Measurements from ENCODE around the gene CRYGC.
"Not testable (repeated sequence)": the region's sequence is repeated elsewhere in the genome, so short reads cannot be mapped to it uniquely, and the experiment has no call there.

CRYGC gene, protein sequence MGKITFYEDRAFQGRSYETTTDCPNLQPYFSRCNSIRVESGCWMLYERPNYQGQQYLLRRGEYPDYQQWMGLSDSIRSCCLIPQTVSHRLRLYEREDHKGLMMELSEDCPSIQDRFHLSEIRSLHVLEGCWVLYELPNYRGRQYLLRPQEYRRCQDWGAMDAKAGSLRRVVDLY

DNA sequence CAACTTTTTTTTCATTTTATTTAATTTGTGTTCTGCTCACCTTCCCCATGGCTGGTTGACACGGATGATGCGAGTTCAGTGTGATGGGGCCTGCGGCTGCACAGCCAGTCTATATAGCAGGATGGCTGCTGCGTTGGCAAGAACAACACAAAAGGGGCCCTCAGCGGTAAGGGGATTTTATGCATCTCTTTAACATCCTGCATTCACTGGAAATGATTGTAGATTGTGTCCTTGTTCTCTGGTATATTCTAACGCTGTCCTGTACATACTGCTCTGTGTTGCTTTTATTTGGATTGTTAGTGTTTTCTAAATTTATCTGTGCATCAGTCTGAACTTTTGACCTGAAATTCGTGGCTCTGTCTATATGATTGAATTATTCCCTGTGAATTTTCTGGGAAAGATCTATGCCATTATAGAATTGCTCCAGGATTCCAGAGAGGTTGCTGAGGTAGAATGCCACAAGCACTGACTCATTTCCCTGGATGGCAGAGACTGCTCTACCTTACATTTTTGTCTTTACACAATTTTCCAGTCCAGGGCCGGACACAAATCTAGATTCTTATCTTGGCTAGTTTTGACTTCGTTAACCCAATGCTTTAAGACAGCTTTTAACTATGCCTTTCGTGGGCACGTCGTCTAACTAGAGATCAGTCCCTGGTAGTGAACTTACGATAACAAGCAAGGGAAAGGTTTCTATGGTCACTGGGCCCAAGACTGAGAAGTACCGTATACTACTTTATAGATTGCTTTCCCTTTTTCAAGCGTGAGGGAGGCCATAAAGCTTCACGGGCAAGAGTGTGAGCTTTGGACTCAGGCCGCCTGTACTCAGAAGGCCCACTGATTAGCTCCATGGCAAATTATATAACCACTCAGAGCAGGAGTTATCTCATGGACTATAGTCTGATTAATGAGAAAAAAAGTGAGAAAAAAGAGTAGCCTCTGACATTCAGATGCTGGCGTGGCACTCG, at the start of gene CRYGC:
CRYGC (minus strand) TSS at position 85 of the 968 bp plus-strand sequence; CDS start at position 49, 36 bp downstream.
- DNase-seq, result no peak

DNA sequence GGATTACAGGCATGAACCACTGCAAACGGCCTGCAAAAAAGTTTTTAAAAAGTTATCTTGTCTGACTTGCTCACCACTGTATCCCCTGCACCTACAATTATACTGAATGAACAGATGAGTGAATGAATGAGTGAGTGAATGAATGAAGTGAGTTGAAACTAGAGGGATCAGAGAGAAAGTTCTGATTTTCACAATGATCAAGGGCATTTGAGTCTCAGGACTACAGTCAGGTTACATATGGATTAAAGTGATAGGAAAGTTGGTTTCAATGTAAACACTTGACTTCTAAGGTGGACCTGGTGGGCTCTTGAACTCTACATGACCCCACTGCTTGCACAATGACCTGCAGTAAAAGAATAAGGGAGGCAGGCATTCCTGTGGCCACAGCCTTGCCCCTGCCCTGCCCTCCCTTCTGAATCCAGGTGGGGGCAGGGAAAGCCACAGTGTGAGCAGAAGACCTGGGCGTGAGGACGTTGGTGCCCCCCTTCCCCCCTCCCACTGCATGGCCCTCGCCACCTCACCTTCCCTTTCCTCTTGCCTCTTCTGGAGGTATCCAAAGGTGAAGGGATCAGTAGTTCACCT, 49.5 kb upstream of the CRYGC start:
- no peak for DNase-seq

DNA sequence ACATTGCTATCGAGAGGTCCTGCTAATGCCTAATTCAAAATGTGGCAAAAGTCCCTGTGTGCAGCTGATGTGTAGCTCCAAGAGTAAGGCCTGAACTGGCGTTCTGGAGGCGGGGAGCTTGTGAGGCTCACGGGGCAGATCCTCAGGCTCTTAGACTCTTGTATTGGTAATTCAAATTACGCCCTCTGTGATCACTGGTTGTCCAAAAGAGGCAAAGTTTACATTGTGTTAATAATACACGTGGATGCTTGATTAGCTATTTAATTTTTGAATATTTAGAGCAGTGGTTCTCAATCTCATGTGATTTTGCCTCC, 46.2 kb upstream of the CRYGC start:
- DNase-seq, result no peak

DNA sequence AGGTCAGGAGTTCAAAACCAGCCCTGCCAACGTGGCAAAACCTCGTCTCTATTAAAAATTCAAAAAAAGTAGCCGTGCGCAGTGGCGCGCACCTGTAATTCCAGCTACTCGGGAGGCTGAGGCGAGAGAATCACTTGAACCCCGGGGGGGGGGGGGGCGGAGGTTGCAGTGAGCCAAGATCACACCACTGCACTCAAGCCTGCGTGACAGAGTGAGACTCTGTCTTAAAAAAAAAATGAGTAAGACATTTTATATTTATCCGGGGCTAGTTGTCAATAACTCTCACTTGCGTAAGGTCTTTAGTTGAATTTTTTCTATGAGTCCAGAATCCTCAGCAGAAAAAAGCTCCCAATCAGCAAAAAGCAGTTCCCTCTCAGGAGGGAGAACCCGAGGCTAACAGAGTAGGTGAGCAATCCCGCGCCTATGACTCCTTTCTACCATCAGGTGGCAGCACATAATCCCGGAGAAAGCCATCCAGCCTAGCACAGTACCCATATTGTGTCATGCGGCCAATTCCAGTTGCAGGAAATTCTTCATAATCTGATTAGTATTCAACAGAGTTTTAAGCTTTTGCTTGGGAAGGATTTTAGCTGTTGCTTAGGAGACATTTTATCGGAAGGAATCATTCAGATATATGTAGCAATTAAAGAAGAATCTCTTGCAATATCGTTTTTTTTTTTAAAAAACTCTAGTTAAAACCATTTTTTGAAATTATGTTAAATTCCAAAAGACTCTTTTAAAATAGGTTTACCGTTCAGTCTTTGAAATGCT, 45.6 kb upstream of the CRYGC start:
- DNase-seq, result peak; percentile 69

DNA sequence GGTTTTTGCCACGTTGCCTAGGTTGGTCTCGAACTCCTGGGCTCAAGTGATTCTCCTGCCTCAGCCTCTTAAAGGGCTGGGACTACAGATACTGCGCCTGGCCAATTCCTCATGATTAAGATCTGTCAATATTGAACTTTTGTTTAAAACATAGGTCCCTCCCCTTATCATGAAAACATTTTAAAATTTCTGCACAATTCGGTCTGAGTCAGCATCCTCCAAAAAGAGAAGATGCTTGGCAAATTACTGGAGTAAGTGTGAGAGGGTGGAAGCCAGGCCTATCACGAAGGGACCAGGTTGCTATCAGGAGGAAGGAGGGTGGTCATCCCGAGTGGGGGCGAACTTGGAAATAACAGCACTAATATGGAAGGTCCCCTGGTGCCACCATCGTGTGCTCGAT, 44.5 kb upstream of the CRYGC start:
- no peak for DNase-seq

DNA sequence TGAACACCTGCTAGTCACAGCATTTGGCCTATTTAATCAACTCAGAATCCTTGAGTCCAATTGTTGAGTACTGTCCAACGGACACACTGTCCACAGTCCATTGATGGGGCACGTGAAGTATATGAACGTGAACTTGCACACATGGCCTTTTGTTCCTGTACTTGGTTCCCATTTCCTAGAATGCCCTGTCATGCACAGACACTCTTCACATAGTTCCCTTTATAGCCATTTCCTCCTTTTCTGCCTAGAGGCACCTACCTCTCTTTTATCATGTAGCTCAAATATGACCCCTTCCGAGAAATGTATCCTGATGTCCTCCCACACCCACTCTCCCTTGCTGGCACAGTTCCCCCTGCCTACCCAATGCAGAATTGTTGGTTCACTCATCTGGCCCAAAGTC, 42.5 kb upstream of the CRYGC start:
- no peak for DNase-seq

DNA sequence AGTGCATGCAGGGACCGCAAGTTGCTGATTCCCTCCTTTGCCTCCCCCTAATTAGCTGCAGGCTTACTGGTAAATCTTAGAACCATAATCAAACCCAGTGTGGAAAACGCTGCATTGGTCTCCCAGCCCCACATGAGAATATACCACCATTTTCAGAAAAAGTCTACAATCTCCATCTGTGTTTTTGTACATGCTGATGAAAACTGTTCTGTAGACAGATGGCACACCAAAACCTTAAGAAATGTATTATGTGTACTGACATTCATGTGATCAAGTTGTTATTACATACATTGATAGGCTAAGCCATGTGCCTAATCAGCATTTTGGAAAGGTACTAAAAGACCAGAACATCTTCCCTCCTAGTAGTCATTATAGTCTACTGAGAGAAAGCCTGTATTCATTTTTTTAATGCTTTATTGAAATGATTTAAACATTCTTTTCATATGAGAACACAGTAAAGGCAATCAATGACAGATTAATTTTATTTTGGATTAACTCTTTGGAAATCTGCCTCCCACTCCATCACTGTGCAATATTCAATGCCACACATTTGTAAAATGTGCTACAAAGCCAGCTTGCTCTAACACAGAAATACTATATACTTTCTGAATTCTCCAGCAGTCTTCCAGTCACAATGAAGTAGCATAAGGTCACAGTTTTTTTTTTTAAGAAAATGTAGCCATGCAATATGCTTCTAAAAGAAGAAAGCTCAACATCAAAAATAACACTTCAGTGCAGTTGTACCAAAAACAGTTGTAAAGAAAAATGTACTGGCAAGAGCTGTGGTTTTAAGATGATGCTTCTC, 35.5 kb upstream of the CRYGC start:
- no peak for DNase-seq

DNA sequence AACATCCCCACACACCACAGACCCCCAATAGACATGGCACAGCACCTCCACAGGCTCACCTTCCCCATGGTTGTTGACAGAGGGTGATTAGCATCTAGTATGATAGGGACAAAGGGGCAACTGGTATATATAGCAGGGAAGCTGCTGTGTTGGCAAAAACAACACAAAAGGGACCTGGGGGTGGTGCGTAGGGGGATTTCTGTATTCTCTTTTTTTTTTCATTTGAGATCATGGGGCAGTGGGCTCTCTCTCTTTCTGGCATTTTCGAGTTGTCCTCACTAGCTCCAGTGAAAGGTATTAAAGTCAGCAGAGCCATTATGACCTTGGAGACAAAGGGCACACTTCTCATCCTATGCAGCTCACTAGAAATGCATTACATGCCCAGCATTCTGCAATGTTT, 33.9 kb upstream of the CRYGC start, which contains the start of gene CRYGA:
CRYGA (minus strand) TSS at position 101 of the 400 bp plus-strand sequence; CDS start at position 68, 33 bp downstream.
- no peak for DNase-seq

DNA sequence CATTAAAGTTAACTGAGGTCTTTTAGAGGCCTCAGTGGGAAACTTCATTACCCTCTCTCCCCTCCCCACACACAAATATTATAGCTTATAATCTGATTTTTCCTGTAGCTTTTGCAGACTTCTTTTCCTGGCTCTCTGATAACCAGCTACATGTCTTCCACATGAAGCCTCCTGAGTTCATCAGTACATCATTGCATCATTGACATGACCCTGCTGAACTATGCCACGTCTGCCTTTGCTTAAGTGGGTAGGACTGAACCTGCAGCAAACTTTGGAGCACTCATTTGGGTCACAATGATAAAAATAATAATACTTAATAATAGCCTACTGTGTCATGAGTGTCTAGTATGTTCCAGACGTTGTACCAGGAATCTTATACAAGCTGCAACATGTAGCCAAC, 26.8 kb upstream of the CRYGC start:
- DNase-seq, result no peak

DNA sequence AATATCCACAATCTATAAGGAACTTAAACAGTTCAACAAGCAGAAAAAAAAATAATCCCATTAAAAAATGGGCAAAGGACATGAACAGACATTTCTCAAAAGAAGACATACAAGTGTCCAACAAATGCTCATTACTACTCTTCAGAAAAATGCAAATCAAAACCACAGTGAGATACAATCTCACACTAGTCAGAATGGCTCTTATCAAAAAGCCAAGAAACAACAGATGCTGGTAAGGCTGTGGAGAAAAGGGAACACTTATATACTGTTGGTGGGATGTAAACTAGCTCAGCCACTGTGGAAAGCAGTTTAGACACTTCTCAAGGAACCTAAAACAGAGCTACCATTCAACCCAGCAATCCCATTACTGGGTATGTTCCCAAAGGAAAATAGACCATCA, 23.5 kb upstream of the CRYGC start:
- DNase-seq, result no peak

DNA sequence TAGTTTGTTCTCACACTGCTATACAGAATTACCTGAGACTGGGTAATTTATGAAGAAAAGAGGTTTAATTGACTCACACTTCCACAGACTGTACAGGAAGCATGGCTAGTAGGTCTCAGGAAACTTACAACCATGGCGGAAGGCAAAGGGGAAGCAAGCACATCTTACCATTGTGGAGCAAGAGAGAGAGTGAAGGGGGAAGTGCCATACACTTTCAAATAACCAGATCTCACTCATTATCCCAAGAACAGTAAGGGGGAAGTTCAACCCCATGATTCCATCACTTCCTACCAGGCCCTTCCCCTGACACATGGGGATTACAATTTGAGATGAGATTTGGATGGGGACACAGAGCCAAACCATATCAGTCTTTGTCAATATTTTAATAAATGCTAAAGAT, 21.3 kb upstream of the CRYGC start:
- DNase-seq, result no peak

DNA sequence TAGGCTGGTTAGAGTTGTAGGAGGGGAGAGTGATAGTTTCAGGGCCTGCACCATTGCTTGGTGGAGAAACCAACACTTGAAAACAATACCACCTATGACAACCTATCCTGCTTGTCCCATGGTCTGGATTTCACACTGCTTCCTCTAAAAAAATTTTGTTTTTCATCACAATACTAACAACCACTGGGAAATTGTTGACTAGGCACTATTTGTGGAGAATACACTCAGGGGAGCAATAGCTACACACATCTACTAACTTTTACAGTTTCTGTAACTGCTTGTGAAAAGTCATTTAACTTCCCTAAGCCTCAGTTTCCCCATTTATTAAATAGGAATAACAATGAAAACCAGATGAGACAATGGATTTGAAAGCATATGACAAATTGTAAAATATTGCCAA, 20.5 kb upstream of the CRYGC start:
- DNase-seq, result no peak

DNA sequence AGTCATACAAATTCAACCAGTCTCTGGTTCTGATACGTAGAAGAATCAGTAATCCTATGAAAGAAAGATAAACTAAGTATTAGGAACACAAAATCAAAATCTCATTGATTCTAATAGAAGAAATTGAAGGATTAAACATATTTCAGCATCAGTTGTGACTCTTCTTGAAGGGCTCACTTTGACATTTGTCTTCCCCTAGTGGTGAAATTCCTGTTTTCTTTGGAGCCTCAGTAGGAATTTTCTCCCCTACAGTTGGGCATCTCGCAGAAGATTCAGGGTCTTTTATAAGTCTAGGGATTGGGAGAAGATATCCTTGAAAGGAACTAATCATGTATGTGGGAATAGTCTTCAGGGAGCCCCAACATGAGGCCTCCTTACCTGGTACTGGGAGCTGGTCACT, 19.2 kb upstream of the CRYGC start:
- DNase-seq, result no peak

DNA sequence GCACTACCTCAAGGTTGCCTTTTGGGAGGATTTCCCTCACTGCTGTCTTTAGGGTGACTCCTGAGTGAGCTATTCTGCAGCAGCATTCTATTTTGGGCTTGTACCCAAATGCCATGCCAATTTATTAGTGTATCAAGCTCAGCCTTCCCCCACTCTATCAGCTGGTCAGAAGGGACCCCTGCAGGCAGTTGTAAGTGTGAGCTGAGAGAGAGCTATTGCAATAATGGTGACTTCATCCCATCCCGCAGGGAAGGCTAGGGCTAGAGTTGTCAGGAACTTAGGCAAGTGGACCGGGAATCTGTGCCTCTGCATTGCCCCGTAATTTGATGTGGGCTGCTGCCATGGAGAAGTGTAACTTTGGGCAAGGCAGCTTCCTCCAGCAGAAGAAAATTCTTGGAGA, 18.1 kb upstream of the CRYGC start:
- no peak for DNase-seq

DNA sequence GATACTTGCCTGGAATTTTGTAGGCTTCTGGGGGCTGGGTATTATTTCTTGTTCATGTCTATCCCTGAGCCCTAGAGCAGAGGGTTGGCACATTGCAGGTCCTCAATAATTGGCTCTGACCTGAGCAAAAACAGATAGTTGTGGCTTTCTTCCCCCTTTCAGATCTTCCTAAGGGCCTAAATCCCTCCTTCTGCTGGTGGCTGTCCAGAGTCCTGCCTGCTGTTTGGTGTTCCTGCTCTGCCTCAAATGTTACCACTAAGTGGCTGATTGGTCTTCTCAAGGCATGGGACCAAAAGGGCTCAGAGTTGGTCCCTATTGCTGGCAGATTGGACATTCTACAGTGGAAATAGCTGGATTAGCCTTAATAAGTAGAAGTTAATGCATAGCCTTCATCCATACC, 17.4 kb upstream of the CRYGC start:
- no peak for DNase-seq

DNA sequence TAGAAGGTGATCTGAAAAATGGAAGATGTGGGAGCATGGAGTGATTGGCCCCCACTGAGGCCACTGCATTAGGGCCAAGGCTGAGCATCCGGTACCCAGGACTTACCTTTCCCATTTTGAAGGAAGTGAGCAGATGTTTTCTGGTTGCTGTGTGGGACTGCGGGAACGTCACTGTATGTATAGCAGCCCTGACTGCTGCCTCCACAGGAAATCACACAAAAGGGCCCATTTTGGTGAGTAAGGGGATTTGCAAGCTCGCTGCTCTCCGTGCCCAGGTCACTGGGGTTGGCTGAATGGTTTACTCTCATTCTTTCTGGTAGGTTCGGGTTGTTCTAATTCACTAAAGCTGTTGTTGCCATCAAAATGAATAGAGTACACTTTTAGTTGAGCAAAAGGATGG, 16.4 kb upstream of the CRYGC start, which contains the start of gene CRYGB:
CRYGB (minus strand) TSS at position 153 of the 400 bp plus-strand sequence; CDS start at position 115, 38 bp downstream.
- DNase-seq, result no peak

DNA sequence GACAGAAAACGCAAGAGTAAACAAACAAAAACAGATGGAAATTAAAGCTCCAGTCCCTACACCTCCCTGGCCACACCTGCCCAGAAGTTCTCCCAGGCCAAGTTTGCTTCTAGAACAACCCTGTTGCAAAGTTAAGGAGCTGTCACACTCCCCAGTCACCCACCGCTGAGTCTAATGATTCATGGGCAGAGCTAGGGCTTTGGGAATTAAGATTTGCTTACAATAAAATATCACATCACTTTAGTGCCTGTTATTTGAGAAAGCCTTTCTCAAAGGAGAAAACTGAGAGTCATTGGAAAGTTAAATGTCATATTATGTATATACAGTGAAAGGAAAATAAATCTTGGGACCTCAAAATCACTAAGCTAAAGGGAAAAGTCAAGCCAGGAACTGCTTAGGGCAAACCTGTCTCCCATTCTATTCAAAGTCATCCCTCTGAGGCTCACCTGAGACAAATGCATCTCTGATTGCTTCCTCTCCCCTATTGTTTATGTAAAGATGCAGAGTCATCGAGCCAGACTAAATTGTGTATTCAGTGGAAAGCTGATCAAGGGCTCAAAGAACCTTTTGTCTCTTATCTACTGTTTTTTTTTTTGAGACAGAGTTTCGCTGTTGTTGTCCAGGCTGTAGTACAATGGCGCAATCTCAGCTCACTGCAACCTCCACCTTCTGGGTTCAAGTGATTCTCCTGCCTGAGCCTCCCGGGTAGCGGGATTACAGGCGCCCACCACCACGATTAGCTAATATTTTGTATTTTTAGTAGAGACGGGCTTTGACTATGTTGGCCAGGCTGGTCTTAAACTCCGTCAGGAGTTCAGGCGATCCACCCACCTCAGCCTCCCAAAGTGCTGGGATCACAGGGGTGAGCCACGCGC, 13.5 kb upstream of the CRYGC start:
- no peak for DNase-seq

DNA sequence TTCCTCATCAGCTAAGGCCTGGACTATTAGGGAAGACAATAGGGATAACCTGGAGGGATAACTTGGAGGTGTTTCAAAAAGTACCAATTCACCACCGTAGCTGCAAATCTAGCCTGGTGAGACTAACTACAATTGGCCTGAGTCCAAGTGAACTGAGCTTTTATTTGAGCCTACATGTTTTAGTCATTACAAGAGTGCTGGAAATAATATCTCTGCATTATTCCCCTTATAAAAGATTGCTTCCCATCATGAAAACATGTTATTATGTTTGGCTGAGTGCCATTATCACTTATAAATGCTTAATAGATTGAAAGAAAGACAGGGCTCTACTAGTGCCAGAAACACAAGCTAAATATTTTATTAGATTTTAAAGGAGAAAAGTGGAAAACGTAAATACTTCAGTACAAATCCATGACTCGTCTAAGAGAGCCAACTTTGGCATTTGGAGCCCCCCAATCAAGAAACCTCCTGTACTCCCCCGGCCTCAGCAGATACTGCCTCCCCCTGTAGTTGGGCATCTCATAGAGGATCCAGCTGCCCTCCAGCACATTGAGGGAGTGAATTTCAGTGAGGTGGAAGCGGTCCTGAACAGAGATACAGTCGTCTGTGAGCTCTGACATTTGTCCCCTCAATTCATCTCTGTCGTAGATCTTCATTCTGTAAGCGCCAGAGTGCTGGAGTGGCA, 12.8 kb upstream of the CRYGC start:
- DNase-seq, result no peak

DNA sequence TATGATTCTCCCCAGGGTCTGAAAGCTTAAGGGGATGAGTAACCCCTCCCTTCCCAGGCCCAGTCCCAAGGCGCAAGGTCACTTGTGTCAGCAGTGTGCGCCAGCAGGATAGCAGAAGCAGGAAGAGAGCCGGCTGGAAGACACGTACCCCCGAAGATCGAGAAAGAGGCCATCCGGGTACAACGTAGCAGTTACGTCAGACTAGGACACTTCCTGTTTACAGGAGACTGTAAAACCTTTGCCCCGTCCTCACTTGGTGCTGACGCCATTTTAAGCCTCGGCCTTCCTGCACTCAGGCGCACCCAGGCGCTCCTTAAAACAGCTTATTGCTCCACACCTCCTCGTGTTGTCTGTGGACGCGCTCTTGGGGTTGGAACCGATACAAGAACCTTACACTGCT, 9.8 kb upstream of the CRYGC start:
- DNase-seq, result no peak

DNA sequence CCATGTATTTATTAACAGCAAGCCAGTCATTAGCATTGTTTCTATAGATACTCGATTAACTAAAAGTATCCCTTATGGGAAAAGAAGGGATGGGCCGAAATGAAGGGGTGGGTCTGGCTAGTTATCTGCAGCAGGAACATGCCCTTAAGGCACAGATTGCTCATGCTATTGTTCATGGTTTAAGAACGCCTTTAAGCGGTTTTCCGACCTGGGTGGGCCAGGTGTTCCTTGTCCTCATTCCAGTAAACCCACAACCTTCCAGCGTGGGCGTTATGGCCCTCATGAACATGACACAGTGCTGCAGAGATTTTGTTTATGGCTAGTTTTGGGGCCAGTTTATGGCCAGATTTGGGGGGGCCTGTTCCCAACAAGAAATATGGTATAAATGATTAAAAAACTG, 8.7 kb upstream of the CRYGC start:
- DNase-seq, result not testable (repeated sequence)

DNA sequence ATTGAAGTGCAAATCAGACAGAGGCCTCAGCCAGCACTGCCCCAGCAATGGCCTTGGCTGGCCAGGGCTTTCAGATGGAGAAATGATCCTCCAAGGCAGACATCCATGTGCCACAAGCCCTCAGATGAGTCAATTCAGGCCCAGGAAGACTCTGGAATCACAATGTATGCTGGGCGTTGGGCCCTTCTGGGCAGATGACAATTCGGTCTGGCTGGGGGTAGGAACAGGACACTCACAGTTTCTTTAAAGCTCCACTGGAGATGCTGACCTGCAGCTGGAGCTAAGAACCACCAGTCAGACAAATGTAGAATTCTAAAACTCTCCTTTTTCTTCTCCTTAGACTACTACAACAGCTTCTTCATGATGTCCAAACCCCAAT, 7.1 kb upstream of the CRYGC start:
- no peak for DNase-seq
